Measurements from ENCODE around the gene MMP25.

DNA sequence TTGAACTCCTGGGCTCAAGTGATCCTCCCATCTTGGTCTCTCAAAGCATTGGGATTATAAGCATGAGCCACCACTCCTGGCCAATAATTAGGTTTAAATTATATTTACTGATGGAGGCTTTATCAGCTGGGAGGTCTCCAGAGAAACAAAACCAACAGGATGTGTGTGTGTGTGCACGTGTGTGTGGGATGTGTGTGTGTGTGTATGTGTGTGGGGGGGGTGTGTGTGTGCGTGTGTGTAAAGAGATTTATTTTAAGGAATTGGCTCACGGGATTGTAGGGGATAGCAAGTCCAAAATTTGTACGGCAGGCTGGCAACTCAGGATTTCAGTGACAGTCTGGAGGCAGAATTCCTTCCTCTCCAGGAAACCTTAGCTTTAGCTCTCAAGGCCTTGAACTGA, 4.6 kb downstream of the MMP25 start:
- TF ChIP-seq, protein P1, sequence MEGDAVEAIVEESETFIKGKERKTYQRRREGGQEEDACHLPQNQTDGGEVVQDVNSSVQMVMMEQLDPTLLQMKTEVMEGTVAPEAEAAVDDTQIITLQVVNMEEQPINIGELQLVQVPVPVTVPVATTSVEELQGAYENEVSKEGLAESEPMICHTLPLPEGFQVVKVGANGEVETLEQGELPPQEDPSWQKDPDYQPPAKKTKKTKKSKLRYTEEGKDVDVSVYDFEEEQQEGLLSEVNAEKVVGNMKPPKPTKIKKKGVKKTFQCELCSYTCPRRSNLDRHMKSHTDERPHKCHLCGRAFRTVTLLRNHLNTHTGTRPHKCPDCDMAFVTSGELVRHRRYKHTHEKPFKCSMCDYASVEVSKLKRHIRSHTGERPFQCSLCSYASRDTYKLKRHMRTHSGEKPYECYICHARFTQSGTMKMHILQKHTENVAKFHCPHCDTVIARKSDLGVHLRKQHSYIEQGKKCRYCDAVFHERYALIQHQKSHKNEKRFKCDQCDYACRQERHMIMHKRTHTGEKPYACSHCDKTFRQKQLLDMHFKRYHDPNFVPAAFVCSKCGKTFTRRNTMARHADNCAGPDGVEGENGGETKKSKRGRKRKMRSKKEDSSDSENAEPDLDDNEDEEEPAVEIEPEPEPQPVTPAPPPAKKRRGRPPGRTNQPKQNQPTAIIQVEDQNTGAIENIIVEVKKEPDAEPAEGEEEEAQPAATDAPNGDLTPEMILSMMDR (IDR thresholded peaks at IDR 0.05 in 2 of 3, conservative IDR thresholded peaks at IDR 0.05 in 1 of 3; ENCODE audit: control insufficient read depth in 2 of 3, extremely low read depth in 1 of 3, insufficient read depth in 1 of 3, low read depth in 3 of 3, low read length in 3 of 3): no peak
- TF ChIP-seq TAF1 (IDR thresholded peaks at IDR 0.05; ENCODE audit: borderline replicate concordance, low read depth, low read length): no peak
- no peak for TF ChIP-seq CEBPB (IDR thresholded peaks at IDR 0.05; ENCODE audit: borderline replicate concordance in 1 of 2, low read depth in 2 of 2, low read length in 2 of 2)
- TF ChIP-seq YY1 (IDR thresholded peaks at IDR 0.05; ENCODE audit: low read depth, low read length): no peak
- no peak for TF ChIP-seq RAD21 (IDR thresholded peaks at IDR 0.05; ENCODE audit: insufficient read depth, low read depth, low read length)
